ENCODE measurements around the gene MGP.

Gene MGP

DNA sequence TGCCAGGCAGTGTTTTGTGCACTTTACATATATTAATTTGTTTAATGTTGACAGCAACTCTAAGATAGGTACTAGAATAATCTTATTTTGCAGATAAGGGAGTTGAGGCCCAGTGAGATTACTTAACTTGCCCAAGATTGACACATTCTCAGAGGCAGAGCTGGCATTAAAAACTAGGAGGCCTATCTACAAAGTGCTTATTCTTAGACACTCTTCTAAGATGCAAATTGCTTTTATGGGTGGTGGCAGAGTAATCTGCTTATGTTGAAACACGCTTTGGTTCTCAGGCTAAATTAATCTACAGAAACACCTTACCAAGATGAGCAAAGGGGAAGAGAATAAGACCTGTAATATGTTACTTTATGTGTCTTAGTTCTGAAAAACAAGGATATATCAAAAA is 7.2 kb downstream of the MGP start:
- DNase-seq (ENCODE audit: low spot score): no peak
- TF ChIP-seq, protein P1, sequence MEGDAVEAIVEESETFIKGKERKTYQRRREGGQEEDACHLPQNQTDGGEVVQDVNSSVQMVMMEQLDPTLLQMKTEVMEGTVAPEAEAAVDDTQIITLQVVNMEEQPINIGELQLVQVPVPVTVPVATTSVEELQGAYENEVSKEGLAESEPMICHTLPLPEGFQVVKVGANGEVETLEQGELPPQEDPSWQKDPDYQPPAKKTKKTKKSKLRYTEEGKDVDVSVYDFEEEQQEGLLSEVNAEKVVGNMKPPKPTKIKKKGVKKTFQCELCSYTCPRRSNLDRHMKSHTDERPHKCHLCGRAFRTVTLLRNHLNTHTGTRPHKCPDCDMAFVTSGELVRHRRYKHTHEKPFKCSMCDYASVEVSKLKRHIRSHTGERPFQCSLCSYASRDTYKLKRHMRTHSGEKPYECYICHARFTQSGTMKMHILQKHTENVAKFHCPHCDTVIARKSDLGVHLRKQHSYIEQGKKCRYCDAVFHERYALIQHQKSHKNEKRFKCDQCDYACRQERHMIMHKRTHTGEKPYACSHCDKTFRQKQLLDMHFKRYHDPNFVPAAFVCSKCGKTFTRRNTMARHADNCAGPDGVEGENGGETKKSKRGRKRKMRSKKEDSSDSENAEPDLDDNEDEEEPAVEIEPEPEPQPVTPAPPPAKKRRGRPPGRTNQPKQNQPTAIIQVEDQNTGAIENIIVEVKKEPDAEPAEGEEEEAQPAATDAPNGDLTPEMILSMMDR (IDR thresholded peaks at IDR 0.05; ENCODE audit: extremely low read depth, missing control alignments): no peak

DNA sequence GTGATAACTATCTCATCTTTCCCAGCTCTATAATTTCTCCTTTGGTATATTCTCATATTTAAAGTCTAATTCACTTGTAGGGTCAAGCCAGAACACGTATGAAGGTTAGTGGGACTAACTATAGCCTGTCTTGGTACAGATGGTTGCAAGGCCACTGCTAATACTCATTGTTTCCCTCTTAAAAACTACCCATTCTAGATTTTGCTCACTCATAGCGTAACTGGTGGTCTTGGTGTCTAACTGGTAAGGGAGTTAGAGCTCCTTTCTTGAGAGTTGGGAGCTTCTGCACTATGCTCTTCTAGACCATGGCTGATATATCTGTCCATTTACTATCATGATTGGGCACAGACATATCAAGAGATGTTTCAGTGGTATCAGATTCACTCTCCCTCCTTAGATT is 8.8 kb downstream of the MGP start:
- no peak for DNase-seq (ENCODE audit: low spot score)
- TF ChIP-seq, protein P1 (IDR thresholded peaks at IDR 0.05; ENCODE audit: extremely low read depth, missing control alignments): no peak

DNA sequence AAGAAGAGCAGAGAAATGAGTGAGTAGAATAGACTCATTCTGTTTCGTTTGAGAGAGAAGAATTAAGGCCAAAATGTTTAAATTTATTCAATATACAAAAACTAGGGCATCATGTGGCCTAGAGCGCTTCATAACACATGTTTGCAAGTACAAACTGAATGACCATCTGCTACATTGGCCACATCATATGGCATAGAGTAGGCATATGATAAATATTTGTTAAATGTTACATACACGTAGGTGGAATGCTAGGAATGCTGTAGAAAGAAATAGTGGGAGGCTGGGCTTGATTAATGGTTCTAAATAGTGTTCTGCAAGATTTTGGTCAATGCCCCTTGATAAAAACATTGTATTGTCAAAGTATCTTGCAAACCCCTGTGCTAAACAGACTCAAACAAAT is 10.8 kb downstream of the MGP start:
- no peak for DNase-seq (ENCODE audit: low spot score)
- TF ChIP-seq, protein P1 (IDR thresholded peaks at IDR 0.05; ENCODE audit: extremely low read depth, missing control alignments): no peak

DNA sequence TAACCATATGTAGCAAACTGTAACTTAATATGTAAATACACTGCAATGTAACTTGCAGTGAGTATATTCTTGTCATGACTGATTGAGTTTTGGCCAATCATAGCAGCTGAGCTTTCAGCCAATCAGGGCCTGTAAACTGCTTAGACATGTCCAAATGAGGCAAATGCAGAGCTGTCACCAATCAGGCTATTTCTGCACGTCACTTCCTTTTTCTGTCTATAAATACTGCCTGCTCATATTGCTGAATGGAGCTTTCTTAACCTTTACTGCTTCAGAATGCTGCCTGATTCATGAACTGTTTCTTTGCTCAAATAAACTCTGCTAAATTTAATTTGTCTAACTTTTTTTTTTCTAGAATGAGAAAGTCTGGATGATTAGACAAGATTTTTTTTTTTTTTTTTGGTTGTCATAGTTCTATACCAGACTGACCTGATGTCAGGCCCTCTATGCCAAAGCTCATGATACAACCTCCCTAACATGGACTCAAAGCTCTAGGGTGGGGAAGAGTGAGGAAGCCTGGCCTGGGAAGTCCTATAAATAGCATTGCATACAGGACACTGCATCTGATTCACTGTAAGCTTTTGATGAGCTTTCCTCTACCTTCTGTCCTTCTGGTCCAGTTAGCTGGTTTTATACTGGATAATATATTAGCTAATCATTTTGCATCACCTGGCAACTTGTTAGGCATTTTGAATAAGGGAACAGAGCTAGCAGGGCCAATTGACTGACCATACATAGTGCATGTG is 12.0 kb downstream of the MGP start:
- no peak for DNase-seq (ENCODE audit: low spot score)
- TF ChIP-seq, protein P1 (IDR thresholded peaks at IDR 0.05; ENCODE audit: extremely low read depth, missing control alignments): no peak

DNA sequence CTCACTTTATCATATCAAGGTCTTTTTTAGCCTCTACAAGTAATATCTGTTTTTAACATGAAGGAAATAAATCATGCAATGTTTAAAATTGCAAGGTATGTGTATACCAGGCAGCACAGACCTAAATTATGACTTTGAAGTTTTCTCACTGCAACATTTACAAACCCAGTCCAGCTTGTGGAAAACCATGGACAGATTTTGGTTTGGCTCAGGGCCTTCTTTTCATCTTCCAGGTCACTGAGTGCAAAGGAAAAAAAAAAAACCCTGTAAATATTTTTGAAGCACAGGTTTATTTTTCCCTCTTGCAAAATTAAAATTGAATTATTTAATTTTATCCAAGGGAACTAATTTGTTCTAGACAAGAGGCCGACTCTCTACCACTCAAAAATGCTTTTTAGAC is 13.8 kb downstream of the MGP start:
- no peak for DNase-seq (ENCODE audit: low spot score)
- TF ChIP-seq, protein P1 (IDR thresholded peaks at IDR 0.05; ENCODE audit: extremely low read depth, missing control alignments): no peak

DNA sequence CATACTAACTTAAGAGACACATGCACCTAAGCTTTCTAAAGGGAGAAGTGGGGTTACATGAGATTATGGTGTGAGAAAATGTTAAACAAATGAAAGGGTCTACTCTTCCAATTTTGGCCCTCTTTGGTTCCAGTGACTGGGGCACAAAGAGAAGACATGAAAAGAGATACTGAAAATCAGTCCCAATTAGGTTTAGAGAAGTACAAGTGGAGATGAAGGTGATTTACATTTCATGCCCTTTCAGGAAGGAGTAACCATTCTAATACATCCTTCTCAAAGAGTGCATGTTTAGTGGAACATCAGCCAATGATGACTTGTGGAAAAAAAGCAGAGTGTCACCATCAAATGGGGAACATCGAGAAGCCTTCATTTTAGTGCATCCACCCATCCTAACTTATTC is 14.4 kb downstream of the MGP start:
- TF ChIP-seq, protein P1 (IDR thresholded peaks at IDR 0.05; ENCODE audit: extremely low read depth, missing control alignments): no peak
- DNase-seq (ENCODE audit: low spot score): no peak

DNA sequence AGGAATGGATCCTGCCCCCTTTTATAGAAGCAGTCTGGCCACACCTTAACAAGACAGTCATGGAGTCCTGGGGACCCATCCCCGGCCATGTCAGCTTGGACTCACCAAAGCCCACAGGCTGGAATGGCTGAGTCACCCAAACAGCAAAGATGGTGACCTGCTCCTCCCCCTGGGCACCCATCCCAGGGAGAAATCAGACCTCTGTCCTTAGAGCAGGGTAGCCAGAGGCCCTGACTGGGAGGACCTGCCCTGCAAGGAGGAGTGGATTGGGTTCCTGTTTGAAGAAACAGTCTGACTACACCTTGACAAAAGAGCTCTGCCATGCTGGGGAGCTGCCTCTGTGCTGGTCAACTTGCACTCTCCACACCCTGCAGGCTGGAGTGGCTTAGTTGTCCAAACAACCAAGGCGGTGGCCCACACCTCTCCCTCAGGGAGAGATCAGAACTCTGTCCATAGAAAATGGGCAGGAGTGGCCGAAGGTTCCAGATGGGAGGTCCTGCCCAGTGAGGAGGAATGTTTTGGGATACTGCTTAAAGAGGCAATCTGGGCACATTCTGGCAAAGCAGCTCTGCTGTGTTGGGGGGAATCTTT is 16.6 kb downstream of the MGP start:
- TF ChIP-seq, protein P1 (IDR thresholded peaks at IDR 0.05; ENCODE audit: extremely low read depth, missing control alignments): no peak

More for the DNA sequence above, 16.6 kb downstream of the MGP start:
- DNase-seq (ENCODE audit: low spot score): no peak

Measured in GM20000 (cell line).